GM18511 (cell line): Measurements from ENCODE around the gene PLXNA1.

Experiments used
- ATAC-seq: cut with Tn5 transposase; IDR thresholded peaks from one replicate; pipeline ENCODE4 v1.9.1; 2021; ENCODE audit warnings: mild to moderate bottlenecking, moderate library complexity; ENCODE audit not compliant: unreplicated experiment

Gene PLXNA1

GRCh38 chr3:127032296-127032990 lies 49.5 kb downstream of the PLXNA1 start:
- no peak for ATAC-seq
